Amniotic stem cell (primary cell): Measurements from ENCODE around the gene RBKS.
A peak's percentile ranks its signal among the peaks of the same experiment; 100 is the strongest.
"Not testable (repeated sequence)": the region's sequence is repeated elsewhere in the genome, so short reads cannot be mapped to it uniquely, and the experiment has no call there.

Experiments
- DNase-seq: peaks from one replicate; lab custom pipeline; 2025; lab: John Stamatoyannopoulos, UW

The RBKS gene

GRCh38 chr2:27762951-27763906 is 127.0 kb downstream of the RBKS start:
- no peak for DNase-seq

GRCh38 chr2:27756544-27757498 is 133.4 kb downstream of the RBKS start:
- DNase-seq = no peak

GRCh38 chr2:27756091-27756490 is 134.1 kb downstream of the RBKS start:
- no peak for DNase-seq

DNA sequence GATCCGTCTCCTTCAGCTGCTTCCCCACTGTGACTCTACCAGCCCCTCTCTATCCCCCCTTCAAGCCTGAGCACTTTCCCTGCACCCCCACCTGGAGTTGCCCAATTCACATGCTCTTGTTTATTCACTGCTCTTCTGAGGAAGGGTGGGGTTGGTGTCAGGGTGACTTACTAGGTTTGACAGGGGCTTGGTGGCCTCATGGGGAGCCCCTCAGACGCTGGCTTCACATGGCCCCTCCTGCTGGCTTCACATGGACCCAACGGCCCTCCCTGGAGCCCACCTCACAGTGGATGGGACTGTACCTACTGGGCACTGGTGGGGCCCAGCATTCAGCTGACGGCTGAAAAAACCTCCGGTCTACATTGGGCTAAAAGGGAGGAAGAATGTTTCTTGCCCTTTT is 135.4 kb downstream of the RBKS start:
- no peak for DNase-seq

DNA sequence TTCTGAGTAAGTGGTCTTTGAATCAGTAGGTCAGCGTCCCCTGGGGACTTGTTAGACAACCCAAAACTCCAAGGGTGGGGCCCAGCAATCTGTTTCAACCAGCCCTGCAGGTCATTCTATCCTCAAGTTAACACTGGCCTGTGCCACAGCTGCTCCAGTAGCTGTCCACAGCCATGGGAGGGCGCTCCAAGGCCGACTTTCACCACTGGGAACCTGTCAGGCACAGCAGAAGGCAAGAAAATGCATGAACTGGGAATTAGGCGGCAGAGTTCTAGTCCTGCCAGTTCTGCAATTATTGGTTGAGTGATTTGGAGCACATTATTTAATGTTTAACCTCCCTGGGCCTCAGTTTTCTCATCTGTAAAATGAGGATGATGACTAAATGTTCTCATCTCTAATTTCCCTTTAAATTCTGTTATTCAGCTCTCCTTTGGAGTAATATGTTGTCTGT is 136.0 kb downstream of the RBKS start:
- DNase-seq = peak; percentile 55

DNA sequence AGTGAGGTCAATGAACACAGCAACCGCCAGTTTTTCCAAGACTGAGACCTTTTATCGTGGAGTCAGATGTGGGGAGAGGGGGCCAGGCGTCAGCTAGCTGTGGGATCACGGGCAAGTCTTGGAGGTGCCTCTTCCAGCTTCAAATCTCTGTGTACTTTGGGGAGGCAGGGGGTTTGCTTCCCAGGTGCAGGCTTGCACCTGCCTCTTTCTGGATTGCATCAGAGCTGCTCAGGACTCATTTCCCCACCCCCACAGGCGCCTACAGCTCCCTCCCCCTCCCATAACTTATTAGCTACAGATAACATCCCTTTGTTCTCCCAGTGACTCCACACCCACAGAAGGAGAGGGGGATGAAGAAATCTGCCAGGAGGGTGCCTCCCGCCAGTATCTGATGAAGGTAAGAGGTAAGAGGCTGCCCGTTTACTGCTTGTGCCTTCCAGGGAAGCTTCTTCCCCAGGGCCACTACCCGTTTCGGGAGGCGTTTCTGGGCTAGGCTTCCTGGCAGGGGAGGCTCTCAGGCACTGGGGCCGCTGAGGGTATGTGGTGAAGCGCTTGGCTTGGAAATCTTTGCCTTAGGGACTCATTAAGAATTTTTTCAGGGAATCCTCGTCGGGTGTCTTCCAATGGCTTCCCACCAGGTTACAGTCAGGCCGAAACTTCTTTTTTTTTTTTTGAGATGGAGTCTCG is 137.5 kb downstream of the RBKS start:
- DNase-seq = no peak

DNA sequence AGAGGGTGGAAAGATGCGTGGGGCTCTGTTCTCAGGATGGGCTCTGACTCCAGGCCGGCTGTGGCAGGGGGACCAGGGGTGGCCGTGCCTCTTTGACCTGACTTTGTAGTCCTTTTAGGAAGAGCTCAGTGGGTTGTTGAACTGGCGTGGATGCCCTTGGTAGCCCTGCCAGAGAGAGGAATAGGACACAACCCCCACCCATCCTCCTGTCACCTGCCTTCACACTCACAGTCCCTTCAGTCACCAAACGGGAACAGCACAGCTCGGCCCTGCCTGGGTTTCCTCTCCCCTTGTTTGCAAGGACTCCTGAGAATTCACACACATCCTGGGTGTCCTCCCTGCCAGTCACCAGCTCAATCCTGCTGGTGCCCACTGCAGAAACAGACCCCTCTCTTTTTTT is 138.8 kb downstream of the RBKS start:
- DNase-seq = no peak

DNA sequence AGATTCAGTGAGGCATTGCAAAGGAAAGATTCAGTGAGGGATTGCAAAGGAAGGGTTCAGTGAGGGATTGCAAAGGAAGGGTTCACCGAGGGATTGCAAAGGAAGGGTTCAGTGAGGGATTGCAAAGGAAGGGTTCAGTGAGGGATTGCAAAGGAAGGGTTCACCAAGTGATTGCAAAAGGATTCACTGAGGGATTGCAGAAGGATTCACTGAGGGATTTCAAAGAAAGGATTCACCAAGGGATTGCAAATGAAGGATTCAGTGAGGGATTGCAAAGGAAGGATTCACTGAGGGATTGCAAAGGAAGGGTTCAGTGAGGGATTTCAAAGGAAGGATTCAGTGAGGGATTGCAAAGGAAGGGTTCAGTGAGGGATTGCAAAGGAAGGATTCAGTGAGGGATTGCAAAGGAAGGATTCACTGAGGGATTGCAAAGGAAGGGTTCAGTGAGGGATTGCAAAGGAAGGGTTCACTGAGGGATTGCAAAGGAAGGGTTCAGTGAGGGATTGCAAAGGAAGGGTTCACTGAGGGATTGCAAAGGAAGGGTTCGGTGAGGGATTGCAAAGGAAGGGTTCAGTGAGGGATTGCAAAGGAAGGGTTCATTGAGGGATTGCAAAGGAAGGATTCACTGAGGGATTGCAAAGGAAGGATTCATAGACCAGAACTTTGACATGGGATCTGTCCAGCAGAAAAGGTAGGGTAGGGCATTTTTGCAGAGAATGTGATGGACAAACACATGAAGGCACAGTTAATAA is 141.2 kb downstream of the RBKS start:
- not testable (repeated sequence) for DNase-seq

- DNase-seq = no peak
Observed at GRCh38 chr2:27747827-27748352, 142.3 kb downstream of the RBKS start.

- DNase-seq = no peak
Observed at GRCh38 chr2:27746325-27746724, 143.9 kb downstream of the RBKS start.

DNA sequence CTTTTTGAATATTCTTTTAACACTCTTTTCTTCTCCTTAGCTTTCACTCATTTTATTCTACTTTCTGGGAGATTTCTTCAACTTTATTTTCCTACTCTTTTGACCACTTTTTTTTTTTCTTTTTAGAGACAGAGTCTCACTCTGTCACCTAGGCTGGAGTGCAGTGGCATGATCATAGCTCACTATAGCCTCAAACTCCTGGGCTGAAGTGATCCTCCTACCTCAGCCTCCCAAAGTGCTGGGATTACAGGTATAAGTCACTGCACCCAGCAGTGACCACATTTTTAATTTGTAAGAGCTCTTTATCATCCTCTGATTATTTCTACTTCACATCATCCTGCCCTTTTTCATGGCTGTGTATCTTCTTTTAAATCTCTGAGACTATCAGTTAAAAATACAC is 144.7 kb downstream of the RBKS start:
- DNase-seq = not testable (repeated sequence)

- no peak for DNase-seq
Observed at GRCh38 chr2:27742571-27742970, 147.6 kb downstream of the RBKS start.

DNA sequence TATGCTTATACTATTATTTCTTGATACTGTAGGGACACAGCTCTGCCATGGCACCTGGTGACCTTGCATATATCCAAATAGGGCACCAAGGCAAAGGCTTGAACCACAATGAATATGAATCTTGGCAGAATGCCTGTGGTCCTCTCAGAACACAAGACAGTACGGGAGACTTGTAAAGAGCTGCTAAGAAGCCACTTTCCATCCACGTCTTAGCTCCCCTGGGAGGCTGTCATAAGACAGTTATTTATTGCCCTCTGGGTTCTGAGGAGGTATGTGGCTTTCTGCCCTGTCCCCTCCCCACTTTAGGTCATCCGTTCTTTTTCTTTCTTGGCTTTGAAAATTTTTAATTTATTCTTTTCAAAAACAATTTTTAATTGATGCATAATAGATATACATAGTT is 148.5 kb downstream of the RBKS start:
- no peak for DNase-seq

- no peak for DNase-seq
Observed at GRCh38 chr2:27739058-27739373, 151.2 kb downstream of the RBKS start.

DNA sequence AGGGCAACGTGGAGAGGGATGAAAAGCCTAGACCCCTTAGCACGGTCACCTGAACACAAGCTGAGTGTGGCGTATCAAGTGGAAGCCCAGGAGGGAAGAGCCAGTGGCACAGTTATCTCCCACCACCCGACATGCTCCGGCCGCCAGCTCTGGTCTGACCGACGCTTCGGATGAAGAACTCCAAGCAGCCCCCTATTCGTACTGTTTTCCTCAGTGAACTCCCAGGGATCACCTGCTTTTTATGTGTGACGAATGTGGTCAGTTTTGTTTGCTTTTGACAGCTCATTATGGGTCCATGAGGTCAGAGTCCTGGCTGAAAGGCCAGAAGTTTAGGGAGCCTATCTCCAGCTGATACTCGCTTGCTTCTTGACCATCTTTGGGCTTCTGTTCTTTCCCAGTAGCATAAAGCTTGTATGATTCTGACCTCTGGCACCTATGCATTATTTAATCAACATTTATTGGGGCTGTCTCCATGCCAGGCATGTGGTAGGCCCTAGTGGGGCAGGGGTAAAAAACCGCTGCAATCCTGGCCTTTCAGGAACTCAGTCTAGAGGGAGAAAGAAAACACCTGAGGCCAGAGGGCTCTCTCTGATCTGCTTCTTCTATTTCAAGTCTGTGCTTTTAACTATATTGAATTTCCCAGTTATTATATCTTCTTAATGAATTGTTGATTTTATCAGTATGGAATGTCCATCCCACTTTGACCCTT is 151.7 kb downstream of the RBKS start:
- DNase-seq = no peak

DNA sequence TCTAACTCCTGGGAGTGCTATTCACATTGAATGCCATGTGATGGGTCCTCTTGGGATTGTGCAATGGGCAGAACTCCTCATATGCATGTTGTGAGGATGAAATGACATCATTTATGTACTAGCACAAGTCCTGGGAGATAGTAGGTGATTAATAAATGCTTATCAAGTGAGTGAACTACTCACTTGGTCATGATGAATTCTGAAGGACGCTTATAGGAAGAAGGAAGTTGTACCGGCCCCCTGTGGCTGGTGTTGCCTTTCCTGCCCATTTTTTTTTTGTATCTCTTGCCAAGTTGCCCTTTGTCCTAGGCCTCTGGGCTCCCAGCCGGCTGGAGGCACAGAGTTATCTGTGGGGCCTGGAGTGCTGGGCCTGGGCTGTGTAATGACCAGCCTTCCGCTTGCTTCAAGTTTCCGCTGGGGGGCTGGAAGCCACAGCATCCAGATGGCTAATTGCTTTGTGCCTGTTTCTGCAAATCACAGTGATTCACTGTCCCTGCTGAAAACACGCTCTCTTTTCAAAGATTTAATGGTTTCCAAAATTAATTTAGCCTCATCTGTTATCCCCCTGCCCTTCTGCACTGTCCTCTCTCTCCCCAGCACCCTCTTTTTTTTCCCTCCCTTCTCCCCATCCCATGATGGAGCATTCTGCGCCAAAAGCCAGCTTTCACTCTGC is 152.4 kb downstream of the RBKS start:
- DNase-seq = no peak

- no peak for DNase-seq
Observed at GRCh38 chr2:27736890-27737204, 153.3 kb downstream of the RBKS start.

DNA sequence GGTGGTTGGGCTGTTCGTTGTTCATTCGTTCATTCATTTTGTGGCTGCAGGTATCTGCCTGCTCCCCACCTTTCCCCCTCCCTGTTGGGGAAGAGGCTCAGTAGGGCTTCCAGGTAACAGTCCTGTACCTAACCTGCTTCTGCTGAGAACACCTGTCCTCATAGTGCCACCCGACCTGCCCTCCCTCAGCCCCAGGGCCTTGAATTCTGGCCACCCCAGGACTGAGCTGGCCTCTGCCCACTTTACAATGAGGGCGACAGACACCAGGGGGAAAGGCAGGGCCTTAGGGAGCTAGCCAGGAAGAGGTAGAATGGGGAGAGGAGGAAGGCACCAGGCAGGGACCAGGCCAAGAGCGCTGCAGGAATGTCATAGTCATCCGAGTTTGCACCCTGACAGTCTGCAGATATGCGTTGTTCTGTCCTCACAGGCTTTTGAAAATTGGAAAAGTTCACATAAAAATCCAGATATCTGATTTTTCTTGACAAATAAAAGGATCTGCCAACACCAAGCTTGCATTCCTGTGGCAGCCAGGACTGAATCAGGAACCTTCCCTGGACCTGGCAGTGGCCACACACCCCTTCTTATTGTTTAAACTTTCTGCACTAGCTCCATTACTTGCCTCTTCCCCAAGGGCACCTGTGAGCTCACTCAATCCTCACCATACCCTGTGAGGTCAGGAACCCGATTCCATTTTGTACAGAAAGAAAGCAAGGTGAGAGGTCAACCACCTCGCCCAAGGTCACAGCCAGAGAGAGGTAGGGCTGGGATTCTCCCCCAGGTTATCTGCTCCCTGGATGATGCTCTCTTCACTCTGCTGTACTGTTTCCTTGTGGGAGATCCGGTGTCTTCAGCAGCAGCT is 153.9 kb downstream of the RBKS start:
- DNase-seq = no peak

GRCh38 chr2:27735263-27735904 is 154.8 kb downstream of the RBKS start:
- DNase-seq = no peak
